OCI-LY1 (cell line): ENCODE data around the gene ADGRV1.

ENCODE experiments used
- CTCF ChIP-seq: fragments of 200-600 bp; sonication (generic), shearing (Covaris generic); IDR thresholded peaks from 2 replicates; pipeline ENCODE4 v1.5.1; 2017; ENCODE audit warnings: mild to moderate bottlenecking, antibody characterized with exemption, low read length, moderate library complexity, mixed read lengths
- EZH2 ChIP-seq: fragments of 200-600 bp; sonication (generic), shearing (Covaris generic); IDR thresholded peaks from 2 replicates; pipeline ENCODE4 v1.8.0; 2017; ENCODE audit warnings: borderline replicate concordance, mixed run types, mild to moderate bottlenecking, antibody characterized with exemption, low read length, moderate library complexity, mixed read lengths

- TF ChIP-seq CTCF = no peak
- TF ChIP-seq EZH2 = no peak
Observed at GRCh38 chr5:90939211-90939610, 380.6 kb downstream of the ADGRV1 start.
